Activated CD4-positive, alpha-beta T cell treated with anti-CD3 and anti-CD28 coated beads, Interleukin-2, amount 10 ng/mL, durations not matched to agents 7 days and 5 days (primary cell): ENCODE data around the gene MESD. TPM values are rescaled to one million over a fixed set of nuclear protein-coding genes. Genes with fewer than 3 reads are reported as not detected.
"Not testable (repeated sequence)": the region's sequence is repeated elsewhere in the genome, so short reads cannot be mapped to it uniquely, and the experiment has no call there.

Experiments used
- CTCF ChIA-PET: fragments of 350-600 bp; sonication (Branson Sonifier 250); formaldehyde crosslinking; loops from one replicate; lab custom pipeline; 2021; ENCODE audit warnings: antibody characterized with exemption; lab: Charles Lee
- POLR2A ChIA-PET: fragments of 350-600 bp; sonication (Branson Sonifier 250); formaldehyde crosslinking; loops from one replicate; lab custom pipeline; 2021; ENCODE audit warnings: antibody characterized with exemption; lab: Charles Lee
- DNase-seq: peaks from one replicate; pipeline ENCODE4 v3.0.0-alpha.2; 2020
- H3K27ac Mint-ChIP-seq: one replicate; pipeline ENCODE4 v1.8.0; 2021; ENCODE audit warnings: mild to moderate bottlenecking, moderate library complexity, mixed read lengths
- H3K27me3 Mint-ChIP-seq: one replicate; pipeline ENCODE4 v1.8.0; 2021; ENCODE audit warnings: mixed read lengths
- H3K36me3 Mint-ChIP-seq: one replicate; pipeline ENCODE4 v1.8.0; 2021; ENCODE audit warnings: low read depth, mixed read lengths
- H3K4me1 Mint-ChIP-seq: one replicate; pipeline ENCODE4 v1.8.0; 2021; ENCODE audit warnings: mixed read lengths
- H3K4me3 Mint-ChIP-seq: one replicate; pipeline ENCODE4 v1.8.0; 2021; ENCODE audit warnings: mild to moderate bottlenecking, moderate library complexity, mixed read lengths
- H3K9me3 Mint-ChIP-seq: one replicate; pipeline ENCODE4 v1.8.0; 2021; ENCODE audit warnings: mixed read lengths
- total RNA-seq, 2 experiments: library from RNA; stranded (reverse); gene quantifications; one replicate each; pipeline ENCODE4 v1.2.3, GENCODE V29; 2021

Gene MESD
- total RNA-seq, 2 experiments from 2014 or later, result 34.0 to 34.3 TPM

DNA sequence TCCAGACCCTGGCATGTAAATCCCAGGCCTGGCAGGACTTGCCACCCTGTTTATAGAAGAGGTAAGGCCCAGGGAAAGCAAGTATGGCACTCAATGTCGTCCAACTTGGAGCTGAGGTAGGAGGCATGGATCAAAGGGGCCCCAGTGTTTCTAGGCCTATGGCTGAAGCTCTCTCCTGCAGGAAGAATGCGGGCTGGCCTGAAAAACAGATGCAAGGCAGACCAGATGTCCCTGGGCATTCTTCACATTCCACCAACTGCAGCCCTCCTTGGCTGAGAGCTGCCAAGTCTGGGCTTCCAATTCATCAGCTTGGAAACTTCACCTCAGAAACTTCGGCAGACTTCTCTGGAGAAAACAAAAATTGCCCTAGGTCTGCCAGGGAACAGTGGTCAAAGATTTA is 22.2 kb downstream of the MESD start:
- H3K27ac Mint-ChIP-seq, result no peak overlapping the region
- DNase-seq, result no peak
- H3K9me3 Mint-ChIP-seq, result peaks cover 6% of the 10 kb centered on the region
- CTCF ChIA-PET, result interaction anchor here (1.2 kb wide), 2 partner anchors 11 to 507 kb away, joined by 3 to 4 read pairs; no protein-coding TSS in a partner anchor
- H3K4me1 Mint-ChIP-seq, result peaks cover 8% of the 10 kb centered on the region
- POLR2A ChIA-PET, result no interaction called here
- H3K4me3 Mint-ChIP-seq, result no peak overlapping the region
- peaks cover 38% of the 10 kb centered on the region for H3K36me3 Mint-ChIP-seq
- no peaks in the 10 kb centered on the region for H3K27me3 Mint-ChIP-seq

DNA sequence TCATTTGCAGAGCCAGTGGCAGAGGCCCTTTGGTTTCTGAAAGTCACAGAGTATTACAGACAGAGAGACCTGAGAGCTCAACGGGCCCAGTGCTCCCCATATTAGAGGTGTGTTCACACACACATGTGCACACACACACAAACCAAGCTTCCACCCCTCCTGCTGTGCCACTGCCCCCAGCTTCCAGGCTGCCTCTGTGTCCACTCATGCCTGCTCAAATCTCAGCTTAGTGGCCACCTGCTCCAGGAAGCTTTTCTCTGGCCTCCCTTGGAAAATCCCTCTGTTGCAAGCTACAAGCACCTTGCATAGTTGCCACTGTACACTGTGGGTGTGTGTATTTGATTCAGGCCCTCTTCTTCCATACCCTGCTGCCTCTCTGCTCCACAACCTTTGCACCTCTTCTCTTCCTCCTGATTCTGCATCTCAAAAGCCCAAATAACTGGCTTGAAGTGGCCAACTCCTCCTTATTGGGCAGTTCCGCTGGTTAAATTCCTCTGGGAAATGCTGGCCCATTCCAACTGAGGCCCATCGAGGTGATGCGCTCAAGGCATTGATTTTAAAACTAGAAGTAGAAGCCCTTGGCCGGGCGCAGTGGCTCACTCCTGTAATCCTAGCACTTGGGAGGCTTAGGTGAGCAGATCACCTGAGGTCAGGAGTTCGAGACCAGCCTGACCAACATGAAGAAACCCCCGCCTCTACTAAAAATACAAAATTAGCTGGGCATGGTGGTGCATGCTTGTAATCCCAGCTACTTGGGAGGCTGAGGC is 23.0 kb downstream of the MESD start:
- no peak for DNase-seq
- H3K36me3 Mint-ChIP-seq, result peaks cover 40% of the 10 kb centered on the region
- H3K4me3 Mint-ChIP-seq, result no peak overlapping the region
- H3K4me1 Mint-ChIP-seq, result peaks cover 11% of the 10 kb centered on the region
- H3K27ac Mint-ChIP-seq, result no peak overlapping the region
- ChIA-PET POLR2A (no interaction called here), CTCF (interaction anchor here (1.2 kb wide), 1 partner anchor 10 kb away, joined by 4 read pairs; no protein-coding TSS in a partner anchor)
- H3K9me3 Mint-ChIP-seq, result peaks cover 6% of the 10 kb centered on the region
- no peaks in the 10 kb centered on the region for H3K27me3 Mint-ChIP-seq

DNA sequence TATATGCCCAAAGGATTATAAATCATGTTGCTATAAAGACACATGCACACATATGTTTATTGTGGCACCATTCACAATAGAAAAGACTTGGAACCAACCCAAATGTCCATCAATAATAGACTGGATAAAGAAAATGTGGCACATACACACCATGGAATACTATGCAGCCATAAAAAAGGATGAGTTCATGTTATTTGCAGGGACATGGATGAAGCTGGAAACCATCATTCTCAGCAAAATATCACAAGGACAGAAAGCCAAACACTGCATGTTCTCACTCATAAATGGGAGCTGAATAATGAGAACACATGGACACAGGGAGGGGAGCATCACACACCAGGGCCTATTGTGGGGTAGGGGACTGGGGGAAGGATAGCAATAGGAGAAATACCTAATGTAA is 24.2 kb downstream of the MESD start:
- H3K36me3 Mint-ChIP-seq, result peaks cover 45% of the 10 kb centered on the region
- POLR2A ChIA-PET, H3K27me3 Mint-ChIP-seq, CTCF ChIA-PET, H3K9me3 Mint-ChIP-seq, DNase-seq, H3K4me3 Mint-ChIP-seq, H3K27ac Mint-ChIP-seq: not testable (repeated sequence)
- H3K4me1 Mint-ChIP-seq, result peaks cover 11% of the 10 kb centered on the region

DNA sequence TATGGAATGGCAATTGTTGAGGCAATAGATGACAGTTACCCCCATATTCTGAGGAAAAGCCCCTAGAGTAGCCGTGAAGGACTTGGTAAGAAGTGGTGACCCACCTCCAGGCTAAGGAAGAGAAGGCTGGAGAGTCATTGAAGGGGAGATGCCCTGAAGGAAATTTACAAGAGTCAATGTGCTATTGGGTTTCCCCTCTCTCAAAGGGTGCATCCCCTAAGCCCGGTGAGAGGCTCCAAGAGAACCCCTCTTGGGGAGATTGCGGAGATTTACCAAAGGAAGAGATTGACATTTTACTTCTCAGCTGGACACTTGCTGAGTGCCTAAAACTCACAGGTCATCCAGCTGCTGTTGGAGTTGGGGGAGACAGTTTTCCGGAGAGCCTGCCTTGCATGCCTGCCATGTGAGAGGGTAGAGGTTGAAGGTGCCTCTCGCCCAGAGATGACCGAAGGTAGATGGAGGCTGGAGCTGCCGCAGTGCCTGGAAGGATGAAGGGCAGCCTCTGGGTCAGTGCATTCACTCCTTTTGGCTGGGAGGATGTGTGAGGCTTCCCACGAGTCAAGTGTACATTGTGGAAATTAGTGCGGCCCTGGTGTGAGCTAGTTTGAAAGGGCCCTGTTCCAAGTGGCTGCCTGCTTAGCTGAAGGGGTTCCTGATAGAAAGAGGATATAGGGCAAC is 30.7 kb downstream of the MESD start:
- POLR2A ChIA-PET, result no interaction called here
- H3K9me3 Mint-ChIP-seq, result no peaks in the 10 kb centered on the region

DNA sequence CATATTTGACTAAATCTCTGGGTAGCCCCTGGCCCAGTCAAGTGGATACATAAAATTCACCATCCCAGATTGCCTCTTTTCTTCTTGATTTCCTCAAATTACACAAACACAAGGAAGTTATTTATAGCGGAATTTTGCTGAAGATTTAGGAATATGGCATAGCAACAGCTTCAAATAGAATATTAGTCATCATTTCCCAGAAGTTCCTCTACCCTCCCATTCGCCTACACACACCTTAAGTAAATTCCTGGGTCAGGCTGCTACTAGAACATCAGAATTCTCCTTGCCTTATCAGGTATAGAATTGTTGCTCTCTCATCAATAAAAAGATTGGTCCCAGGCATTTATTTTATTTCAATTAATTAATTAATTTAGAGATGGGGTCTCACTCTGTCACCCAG is 31.6 kb downstream of the MESD start:
- Mint-ChIP-seq H3K36me3 (peaks cover 38% of the 10 kb centered on the region), H3K4me3 (no peak overlapping the region), H3K4me1 (peaks cover 16% of the 10 kb centered on the region), H3K27me3 (no peaks in the 10 kb centered on the region), H3K9me3 (no peaks in the 10 kb centered on the region), H3K27ac (no peak overlapping the region)
- POLR2A ChIA-PET, result no interaction called here
- CTCF ChIA-PET, result no interaction called here
- no peak for DNase-seq

More for the DNA sequence above, 30.7 kb downstream of the MESD start:
- Mint-ChIP-seq H3K4me3 (no peak overlapping the region), H3K36me3 (peaks cover 46% of the 10 kb centered on the region), H3K27me3 (no peaks in the 10 kb centered on the region), H3K4me1 (peaks cover 19% of the 10 kb centered on the region), H3K27ac (no peak overlapping the region)
- CTCF ChIA-PET, result interaction anchor here (1.0 to 1.2 kb wide), 2 partner anchors 254 to 376 kb away, joined by 3 read pairs; no protein-coding TSS in a partner anchor
- no peak for DNase-seq

DNA sequence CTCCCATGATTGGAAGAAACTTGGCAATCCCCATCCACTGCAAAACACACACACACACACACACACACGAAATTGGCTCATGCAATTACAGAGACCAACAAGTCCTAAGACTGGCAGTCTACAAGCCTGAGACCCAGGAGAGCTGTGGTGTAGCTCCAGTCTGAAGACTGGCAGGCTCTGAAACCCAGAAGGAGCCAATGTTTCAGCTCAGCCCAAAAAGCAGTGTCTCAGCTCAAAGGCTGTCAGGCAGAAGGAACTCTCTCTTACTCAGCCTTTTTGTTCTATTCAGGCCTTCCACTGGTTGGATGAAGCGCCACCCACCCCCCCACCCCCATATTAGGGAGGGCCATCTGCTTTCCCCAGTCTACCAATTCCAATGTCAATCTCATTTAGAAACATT is 32.1 kb downstream of the MESD start:
- H3K27me3 Mint-ChIP-seq, result no peaks in the 10 kb centered on the region
- no peak overlapping the region for H3K4me3 Mint-ChIP-seq
- H3K9me3 Mint-ChIP-seq, result no peaks in the 10 kb centered on the region
- ChIA-PET CTCF (no interaction called here), POLR2A (interaction anchor here (0.6 kb wide), 1 partner anchor 393 kb away, joined by 4 read pairs; no protein-coding TSS in a partner anchor)
- H3K36me3 Mint-ChIP-seq, result peaks cover 34% of the 10 kb centered on the region
- no peak for DNase-seq
- no peak overlapping the region for H3K27ac Mint-ChIP-seq
- peaks cover 12% of the 10 kb centered on the region for H3K4me1 Mint-ChIP-seq

DNA sequence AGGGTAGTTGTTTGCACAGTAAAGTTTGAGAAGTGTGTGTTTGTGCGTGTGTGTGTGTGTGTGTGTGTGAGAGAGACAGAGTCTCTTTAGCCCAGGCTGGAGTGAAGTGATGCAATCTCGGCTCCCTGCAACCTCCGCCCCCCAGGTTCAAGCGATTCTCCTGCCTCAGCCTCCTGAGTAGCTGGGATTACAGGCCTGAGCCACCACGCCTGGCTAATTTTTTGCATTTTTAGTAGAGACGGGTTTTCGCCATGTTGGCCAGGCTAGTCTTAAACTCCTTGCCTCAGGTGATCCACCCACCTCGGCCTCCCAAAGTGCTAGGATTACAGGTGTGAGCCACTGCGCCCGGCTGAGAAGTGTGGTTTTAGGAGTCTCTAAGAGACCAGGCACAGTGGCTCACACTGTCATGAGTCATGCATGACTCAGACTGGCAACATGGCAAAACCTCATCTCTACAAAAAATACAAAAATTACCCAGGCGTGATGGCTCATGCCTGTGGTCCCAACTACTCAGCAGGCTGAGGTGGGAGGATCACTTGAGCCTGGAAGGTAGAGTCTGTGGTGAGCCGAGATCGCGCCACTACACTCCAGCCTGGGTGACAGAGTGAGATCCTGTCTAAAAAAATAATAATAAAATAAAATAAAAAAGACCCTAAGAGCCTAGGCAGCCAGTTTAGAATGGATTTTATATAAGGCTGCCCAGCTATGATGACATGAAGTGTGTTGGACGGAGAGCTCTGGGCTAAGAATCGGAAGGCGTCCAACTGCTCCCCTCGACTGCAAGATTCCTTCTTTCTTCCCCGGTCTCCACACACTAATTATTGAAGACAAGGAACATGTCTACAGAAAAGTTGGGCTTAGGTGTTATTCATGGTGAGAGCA is 33.8 kb downstream of the MESD start:
- H3K27me3 Mint-ChIP-seq, POLR2A ChIA-PET, H3K4me3 Mint-ChIP-seq, H3K27ac Mint-ChIP-seq, H3K4me1 Mint-ChIP-seq, H3K9me3 Mint-ChIP-seq: not testable (repeated sequence)
- peak; percentile 18 for DNase-seq
- H3K36me3 Mint-ChIP-seq, result peaks cover 35% of the 10 kb centered on the region
- CTCF ChIA-PET, result interaction anchor here (0.6 to 1.5 kb wide), 3 partner anchors 12 to 179 kb away, joined by 3 to 4 read pairs (median 3); no protein-coding TSS in a partner anchor

DNA sequence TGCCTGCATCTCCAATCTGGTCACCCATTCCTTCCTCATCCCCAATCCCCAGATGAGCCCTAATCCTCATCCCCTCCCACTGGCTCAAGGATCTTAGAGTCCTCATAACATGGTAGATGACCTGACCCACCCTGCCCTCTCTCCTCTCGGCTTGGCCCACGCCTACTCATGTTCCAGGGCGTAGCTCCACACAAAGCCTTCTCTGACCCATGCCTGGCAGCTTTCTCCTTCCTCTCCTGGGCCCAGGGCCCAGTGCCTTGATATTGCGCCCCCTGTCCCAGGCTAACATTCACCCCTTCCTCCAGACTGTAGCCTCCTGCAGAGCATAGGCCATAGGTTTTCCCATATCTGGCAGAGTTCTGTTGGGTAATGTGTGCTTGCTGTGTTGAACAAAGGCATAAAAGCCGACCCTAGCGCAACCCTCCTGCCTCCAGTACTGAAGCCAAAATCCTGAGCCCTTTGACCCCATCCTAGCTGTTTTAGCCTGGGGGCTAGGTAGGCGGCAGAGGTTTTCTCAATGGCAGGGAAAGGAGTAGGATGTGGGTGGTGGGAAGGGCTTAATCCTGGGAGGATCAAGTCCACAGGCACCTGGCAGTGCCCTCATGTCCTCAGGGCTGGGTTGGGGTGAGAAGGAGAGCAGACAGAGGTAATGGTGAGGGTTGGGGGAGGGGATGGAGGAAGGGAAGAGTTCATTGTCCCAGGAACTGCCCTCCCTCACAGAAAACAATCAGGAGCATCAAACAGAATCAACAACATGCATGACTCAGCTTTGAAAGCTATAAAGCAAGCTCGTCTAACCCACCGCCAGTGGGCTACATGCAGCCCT is 35.5 kb downstream of the MESD start:
- peaks cover 29% of the 10 kb centered on the region for H3K36me3 Mint-ChIP-seq
- no peak overlapping the region for H3K27ac Mint-ChIP-seq
- ChIA-PET CTCF (no interaction called here), POLR2A (no interaction called here)
- no peak for DNase-seq
- H3K27me3 Mint-ChIP-seq, result no peaks in the 10 kb centered on the region
- no peak overlapping the region for H3K4me3 Mint-ChIP-seq
- H3K9me3 Mint-ChIP-seq, result no peaks in the 10 kb centered on the region
- H3K4me1 Mint-ChIP-seq, result peaks cover 8% of the 10 kb centered on the region

DNA sequence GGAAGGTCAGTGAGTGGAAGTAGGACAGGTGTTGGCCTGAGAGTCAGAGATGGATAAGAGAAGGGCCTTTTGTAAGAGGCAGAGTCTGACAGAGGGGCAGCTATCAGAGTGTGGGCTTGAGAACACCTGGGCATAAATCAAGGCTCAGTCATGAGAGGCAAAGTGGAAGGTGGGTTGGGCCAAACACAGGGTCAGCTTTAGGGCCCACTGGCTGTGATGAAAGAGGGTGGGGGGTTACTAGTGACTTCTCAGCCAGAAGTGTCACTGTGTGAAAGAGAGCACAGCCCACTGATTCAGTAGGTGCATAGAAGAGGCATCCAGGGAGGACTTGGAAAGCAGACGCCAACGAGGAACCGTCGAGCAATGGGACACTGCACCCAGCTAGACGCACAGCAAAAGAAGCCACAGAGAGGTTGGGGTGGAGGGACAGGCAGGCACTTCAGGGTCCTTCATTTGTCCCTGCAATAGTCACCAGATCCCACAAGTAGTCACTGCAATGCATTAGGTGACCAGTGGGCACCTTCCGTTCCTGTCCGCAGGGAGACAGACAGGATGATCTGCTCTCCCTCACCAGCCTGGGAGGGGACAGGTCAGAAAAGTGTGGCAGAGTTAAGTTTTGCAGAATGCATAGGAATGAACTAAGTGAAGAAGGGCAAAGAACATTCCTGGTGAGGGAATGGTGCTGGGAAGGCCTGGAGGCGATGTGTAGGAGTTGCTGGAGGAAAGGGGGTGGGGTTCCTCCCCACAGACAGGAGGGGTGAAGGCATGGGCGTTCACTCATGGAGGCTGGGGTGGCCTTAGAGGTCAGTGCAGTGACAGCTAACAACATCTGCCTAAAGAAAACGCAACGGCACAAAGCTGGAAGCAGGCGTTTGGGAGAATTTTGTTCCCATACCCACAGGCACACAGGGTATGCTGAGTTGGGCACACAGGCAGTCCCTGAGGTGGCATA is 36.3 kb downstream of the MESD start:
- no peaks in the 10 kb centered on the region for H3K27me3 Mint-ChIP-seq
- CTCF ChIA-PET, result no interaction called here

DNA sequence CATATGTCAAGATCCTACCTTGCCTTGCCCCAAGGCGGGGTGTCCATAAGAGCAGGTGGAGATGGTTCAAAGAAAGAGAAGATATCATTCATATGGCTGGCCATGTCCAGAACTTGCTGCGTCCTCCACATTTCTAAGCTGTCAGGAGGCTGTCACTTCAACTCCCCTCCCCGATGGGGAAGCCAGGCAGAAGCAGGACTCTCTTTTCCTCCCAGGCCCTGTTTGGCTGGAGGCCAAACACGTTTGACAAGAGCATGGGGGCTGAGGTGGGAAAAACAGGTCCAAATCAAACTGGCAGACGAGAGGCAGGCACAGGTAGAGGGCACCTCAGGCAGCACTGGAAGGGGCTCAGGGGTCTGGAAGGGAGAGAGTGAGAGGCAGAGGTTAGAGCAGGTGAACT is 37.7 kb downstream of the MESD start:
- CTCF ChIA-PET, result interaction anchor here (0.9 kb wide), 1 partner anchor 18 kb away, joined by 4 read pairs; no protein-coding TSS in a partner anchor
- no peaks in the 10 kb centered on the region for H3K27me3 Mint-ChIP-seq
- no peak overlapping the region for H3K27ac Mint-ChIP-seq
- no peaks in the 10 kb centered on the region for H3K9me3 Mint-ChIP-seq
- H3K36me3 Mint-ChIP-seq, result peaks cover 20% of the 10 kb centered on the region
- POLR2A ChIA-PET, result no interaction called here
- H3K4me1 Mint-ChIP-seq, result peaks cover 4% of the 10 kb centered on the region
- no peak for DNase-seq
- H3K4me3 Mint-ChIP-seq, result no peak overlapping the region

More for the DNA sequence above, 36.3 kb downstream of the MESD start:
- H3K4me1 Mint-ChIP-seq, result peaks cover 8% of the 10 kb centered on the region
- DNase-seq, result no peak
- no peak overlapping the region for H3K4me3 Mint-ChIP-seq
- H3K27ac Mint-ChIP-seq, result no peak overlapping the region
- no peaks in the 10 kb centered on the region for H3K9me3 Mint-ChIP-seq
- POLR2A ChIA-PET, result no interaction called here
- H3K36me3 Mint-ChIP-seq, result peaks cover 22% of the 10 kb centered on the region
